Erythroblast (primary cell): Measurements from ENCODE around the gene SNX14.

ENCODE experiments used
- DNase-seq, 2 experiments: peaks; one replicate each; lab custom pipeline; 2025; lab: John Stamatoyannopoulos, UW
- GATA1 ChIP-seq: IDR thresholded peaks from 2 replicates; pipeline ENCODE4 v1.6.1; 2011; ENCODE audit warnings: low read depth, mild to moderate bottlenecking, control low read depth, low read length, moderate library complexity
- POLR2A ChIP-seq: IDR thresholded peaks from 2 replicates; pipeline ENCODE4 v1.6.1; 2011; ENCODE audit warnings: mild to moderate bottlenecking, low read length

SNX14 gene

GRCh38 chr6:85460154-85460920 lies 133.3 kb downstream of the SNX14 start:
- DNase-seq, result no peak
- TF ChIP-seq POLR2A, result no peak
- no peak for TF ChIP-seq GATA1

DNA sequence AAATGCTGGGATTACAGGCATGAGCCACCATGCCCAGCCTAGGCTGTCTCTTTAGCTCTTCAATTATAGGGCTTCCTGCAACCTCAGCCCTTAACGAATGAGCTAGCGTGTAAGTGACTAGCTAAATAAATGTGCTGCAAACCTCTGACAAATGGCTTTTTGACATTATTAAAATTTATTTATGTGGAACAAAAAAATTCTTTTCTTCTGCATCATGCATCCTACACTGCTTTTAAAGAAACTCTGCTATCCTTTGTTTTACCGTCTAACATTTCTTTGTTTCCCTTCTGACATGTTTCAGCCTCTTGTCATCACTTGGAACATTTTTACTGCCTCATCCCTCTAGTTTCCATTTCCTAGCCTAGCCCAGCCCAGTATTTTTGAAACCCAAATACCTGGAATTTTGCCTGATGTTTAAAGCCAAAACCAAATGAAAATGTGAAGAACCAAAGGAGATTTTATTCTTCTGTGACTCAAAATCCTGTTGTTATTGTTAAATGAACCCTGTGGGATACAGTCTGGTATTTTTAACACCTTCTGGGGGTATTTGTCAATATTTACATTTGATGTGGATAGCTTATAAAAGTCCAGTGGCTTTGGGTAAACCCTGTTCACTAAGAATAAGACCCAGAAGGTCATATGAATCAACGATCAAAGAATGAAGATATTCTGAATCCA lies 134.3 kb downstream of the SNX14 start:
- TF ChIP-seq POLR2A (no peak), GATA1 (no peak)

GRCh38 chr6:85458782-85459181 lies 134.9 kb downstream of the SNX14 start:
- no peak for TF ChIP-seq GATA1
- no peak for TF ChIP-seq POLR2A
- no peak for DNase-seq

More for the DNA sequence above, 134.3 kb downstream of the SNX14 start:
- DNase-seq, result no peak

- DNase-seq, result no peak
- no peak for TF ChIP-seq GATA1
- TF ChIP-seq POLR2A, result no peak
Observed at GRCh38 chr6:85458184-85458583, 135.5 kb downstream of the SNX14 start.

DNA sequence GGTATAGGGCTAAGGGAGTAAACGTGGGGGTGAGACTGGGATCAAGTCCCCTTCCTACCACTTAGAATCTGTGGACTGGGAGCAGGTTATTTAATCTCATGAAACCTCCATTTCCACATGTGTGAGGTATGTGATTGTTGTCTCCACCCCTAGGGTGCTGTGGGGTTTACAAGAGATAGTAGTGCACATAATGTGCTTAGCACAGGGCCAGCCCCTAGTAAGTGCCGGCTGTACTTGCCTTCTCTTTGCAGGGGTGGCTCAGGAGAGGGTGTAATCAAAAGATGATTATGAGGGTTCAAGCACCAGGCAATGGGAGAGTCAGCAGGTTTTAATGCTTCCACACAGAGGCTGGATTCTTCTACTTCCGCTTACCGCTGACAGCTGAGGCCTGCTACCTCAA lies 136.9 kb downstream of the SNX14 start:
- DNase-seq, result no peak
- TF ChIP-seq POLR2A (no peak), GATA1 (no peak)
